GM12872 (cell line): ENCODE data around the gene TFE3.

Source experiments
- CTCF ChIP-seq: IDR thresholded peaks from 3 replicates; pipeline ENCODE4 v1.5.1; 2011; ENCODE audit warnings: low read depth, mild to moderate bottlenecking, low read length, moderate library complexity; ENCODE audit not compliant: insufficient read depth

TFE3 gene

GRCh38 chrX:49066690-49067089 lies 23.5 kb upstream of the TFE3 start:
- no peak for TF ChIP-seq CTCF

- TF ChIP-seq CTCF: no peak
Measured at GRCh38 chrX:49066278-49066677, 23.1 kb upstream of the TFE3 start.

GRCh38 chrX:49064735-49065134 lies 21.6 kb upstream of the TFE3 start:
- no peak for TF ChIP-seq CTCF

GRCh38 chrX:49064303-49064702 lies 21.1 kb upstream of the TFE3 start:
- no peak for TF ChIP-seq CTCF

- TF ChIP-seq CTCF: no peak
Measured at GRCh38 chrX:49063715-49064114, 20.6 kb upstream of the TFE3 start.

GRCh38 chrX:49061916-49062315 lies 18.8 kb upstream of the TFE3 start:
- no peak for TF ChIP-seq CTCF

GRCh38 chrX:49061490-49061889 lies 18.3 kb upstream of the TFE3 start:
- no peak for TF ChIP-seq CTCF

GRCh38 chrX:49060914-49061313 lies 17.8 kb upstream of the TFE3 start:
- TF ChIP-seq CTCF: no peak
